Retina (tissue), 1 donor: ENCODE results near the gene TSPAN32.

Source experiments
- DNase-seq: peaks from one replicate; pipeline ENCODE4 v3.0.0-alpha.2; 2016

TSPAN32 gene

DNA sequence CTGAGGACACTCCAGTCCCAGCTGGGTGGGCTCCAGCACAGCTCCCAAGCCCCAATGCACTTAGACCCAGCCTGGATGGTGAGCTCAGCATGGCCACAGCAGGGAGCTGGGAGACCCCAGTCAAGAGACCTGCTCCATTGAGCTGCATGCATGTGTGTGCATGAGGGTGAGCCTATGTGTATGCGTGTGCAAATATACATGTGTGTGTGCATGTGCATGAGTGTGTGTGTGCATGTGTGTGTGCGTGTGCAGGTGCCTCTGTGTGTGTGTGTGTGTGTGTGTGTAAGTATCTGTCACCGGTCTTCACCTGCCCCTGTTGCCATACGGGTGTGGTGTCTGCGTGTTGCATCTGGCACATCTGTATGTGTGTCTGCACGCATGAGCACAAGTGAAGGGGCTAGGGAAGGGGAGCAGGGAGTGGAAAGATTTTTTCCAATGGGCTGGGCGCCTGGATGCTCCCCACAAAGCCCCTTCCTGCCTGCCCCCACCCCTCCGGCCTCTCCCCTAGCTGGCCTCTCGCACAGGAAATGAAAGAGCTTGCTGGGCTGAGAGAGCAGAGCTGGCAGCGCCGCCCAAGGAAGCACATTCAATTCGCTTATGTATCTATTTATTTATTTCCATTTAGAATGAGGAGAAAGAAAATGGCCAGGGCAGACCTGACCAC is 4.1 kb downstream of the TSPAN32 start:
- no peak for DNase-seq

DNA sequence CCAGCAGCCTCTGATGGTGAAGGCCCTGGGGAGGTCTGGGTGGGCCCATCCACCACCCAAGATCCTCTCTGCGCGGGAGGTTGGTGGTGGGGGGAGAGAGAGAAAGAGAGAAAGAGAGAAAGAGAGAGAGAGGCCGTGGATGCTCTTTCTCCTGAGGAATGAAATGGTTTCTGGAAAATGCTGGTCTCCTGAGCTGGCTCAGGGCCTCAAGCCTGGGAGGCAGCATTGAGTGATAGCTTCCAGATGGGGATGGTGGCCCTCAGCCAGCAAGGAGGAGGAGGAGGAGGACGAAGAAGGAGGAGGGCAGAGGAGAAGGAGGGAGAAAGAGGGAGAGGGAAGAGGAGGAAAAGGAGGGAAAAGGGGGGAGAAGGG is 4.6 kb downstream of the TSPAN32 start:
- DNase-seq, result no peak

DNA sequence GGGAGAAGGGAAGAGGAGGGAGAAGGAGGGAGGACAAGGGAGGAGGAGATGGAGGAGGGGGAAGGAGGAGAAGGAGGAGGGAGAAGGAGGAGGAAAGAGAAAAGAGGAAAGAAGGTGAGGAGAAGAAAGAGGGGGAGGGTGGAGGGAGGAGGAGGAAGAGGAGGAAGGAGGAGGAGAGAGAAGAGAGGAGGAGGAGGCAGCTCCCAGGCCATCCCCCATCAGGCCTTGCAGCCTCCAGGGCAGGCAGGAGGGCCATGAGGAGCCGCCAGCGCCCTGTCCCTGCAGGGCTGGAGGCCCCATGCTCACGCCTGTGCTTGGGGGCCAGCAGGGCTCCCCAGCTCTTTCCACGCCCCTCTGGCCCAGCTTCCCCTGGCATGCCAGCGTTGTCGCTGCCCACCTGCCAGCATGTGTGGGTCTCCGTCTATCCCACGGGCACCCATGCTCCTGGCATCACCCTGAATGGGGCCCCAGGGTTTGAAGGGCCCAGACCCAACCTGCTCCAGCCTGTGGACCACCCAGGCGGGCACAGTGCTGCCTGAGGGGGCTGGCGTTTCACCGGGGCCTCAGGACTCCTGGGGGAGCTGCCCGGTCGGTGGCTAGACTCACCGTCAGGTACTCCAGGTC is 5.2 kb downstream of the TSPAN32 start:
- DNase-seq, result no peak

DNA sequence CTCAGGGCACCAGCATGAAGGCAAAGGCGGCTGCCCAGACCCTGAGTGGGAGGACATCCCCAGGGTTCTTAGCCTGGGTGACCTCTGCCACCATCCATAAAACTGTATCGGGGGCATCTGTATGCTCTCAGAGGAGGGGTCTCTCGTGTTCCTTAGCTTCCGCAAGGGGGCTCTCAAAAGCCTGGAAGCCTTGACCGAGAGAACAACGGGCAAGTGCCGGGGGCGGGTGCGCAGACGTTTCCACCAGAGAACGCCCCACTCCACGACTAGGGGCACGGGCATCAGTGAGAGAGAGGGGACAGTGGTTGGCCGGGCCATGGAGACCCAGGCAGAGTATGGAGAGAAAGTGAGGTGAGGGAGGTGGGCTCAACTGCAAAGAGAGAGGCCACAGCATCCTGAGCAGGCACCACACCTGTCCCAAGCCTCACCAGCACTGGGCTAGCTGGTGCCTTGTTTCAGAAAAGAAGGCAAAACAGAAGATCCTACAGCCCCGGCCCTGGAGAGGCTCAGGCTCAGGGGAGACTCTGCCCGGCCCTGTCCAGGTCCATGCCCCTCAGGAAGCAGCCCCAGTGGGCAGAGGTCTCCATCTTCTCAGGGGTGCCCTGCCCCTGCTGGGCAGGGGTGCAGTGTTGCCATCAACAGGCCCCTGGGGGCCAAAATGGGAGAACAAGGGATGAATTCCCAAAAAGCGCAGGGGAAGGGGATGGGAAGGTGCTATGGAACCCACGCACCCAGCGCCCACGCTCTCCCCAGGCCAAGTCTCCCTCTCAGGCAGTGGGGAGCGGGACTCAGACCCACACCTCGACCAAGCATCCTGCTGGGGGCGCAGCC is 5.9 kb downstream of the TSPAN32 start:
- no peak for DNase-seq

DNA sequence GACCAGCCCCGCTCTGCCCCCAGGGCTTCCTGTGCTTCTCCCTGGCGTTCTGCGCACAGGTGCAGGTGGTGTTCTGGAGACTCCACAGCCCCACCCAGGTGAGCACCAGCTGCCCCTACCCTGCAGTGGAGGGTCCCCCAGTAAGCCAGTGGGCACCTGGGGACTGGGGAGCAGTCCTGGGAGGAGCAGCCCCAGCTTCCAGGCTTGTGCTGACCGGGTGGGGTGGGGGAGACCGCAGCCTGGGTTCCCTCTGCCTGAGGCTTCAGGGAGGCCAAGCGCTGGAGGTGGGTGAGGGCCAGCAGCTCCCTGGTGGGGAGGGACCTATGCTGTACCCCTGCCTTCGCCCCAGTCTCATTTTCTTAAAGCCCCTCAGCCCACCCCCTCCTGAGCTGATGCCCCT is 6.9 kb downstream of the TSPAN32 start:
- DNase-seq, result no peak

DNA sequence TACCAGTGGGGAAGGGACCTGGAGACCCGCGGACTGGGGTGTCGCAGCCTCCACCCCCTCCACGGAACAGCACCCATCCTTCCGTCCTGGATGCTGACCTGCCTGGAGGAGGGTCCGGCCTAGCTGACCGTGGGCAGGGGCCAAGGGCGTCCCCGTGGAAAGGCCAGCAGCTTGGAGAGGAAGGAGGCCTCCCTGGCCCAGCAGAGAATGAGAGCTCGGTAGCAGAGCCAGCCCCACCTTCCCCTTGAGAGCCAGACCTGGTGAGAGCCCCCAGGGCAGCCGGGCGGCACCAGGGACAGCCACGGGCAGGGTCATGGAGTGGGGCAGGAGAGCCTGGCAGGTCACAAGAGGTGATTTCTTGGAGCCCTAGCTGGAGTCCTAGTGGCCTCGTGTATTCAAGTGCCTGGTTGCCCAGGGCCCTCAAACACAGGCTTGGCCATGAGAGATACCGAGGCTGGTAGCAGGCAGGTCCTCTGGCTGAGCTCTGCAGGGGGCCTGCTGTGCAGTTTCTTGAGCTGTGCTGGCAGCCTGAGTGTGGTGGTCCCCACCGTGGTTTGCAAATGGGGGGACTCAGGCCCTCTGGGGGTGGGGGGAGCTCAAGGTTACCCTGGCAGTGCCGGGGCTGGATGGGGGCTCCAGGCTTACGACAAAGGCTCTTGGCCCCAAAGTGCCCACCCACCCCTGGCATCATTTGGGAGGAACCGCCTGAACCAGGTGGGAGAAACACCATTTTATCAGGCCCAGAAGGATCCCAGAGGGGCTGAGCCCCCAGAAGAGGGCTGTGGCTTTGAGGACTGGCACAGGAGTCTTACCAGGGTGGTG is 7.6 kb downstream of the TSPAN32 start:
- DNase-seq, result no peak

DNA sequence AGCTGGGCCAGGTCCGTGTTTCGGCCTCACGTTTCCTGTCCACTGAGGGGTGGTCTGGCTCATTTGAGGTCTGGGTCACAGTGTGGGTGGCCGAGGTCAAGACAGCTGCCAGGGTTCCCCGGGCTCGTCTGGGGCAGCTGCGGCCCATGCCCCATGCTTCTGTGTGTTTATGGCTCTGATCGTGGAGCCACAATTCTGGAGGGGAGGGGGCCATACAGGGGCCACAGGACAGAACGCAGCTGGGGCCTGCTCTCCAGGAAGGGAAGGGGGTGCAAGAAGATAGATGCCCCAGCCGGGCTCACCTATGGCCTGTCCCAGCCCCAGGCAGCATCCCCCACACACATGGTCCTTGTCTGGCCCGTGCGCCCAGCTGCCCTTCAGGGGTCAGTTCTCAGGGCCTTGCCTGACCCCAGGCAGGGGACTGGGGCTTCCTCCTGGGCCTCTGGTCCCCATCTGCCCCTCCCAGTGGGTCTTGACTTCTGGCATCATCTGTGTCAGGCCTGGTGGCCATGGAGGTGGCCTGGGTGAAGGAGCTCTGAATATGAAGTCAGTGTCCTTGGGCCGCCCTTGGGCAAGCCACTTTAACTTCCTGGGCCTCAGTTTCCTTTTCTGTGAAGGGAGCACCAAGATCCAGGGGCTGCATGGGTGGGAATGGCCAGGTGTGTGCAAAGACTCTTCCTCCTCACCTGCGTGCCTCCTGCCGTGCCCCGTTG is 8.4 kb downstream of the TSPAN32 start:
- no peak for DNase-seq

DNA sequence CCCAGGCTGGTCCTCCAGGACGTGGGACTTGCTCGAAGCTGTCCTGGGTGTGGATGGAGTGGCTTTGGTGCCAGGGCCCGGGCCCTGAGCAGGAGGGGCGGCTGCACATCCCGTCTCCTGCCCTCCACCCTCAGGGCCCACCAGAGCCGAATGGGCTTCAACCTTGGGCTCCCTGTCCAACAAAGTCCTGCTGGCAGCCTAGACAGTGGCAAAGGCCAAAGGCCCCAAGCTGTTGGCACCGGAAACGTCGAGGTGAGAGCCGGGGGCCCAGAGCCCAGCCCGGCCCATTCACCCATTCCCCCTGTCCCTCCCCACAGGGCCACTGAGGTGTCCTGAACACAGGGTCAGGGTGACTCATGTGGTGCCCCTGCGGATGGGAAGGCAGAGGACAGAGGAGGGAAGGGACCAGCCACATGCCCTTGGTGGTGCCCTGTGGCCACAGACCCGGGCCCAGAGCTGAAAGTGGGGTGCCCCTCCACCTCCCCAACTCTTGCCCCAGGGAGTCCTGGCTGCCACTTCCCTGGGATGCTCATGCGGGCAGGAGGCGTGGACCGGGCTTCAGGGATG is 9.1 kb downstream of the TSPAN32 start:
- DNase-seq, result no peak

DNA sequence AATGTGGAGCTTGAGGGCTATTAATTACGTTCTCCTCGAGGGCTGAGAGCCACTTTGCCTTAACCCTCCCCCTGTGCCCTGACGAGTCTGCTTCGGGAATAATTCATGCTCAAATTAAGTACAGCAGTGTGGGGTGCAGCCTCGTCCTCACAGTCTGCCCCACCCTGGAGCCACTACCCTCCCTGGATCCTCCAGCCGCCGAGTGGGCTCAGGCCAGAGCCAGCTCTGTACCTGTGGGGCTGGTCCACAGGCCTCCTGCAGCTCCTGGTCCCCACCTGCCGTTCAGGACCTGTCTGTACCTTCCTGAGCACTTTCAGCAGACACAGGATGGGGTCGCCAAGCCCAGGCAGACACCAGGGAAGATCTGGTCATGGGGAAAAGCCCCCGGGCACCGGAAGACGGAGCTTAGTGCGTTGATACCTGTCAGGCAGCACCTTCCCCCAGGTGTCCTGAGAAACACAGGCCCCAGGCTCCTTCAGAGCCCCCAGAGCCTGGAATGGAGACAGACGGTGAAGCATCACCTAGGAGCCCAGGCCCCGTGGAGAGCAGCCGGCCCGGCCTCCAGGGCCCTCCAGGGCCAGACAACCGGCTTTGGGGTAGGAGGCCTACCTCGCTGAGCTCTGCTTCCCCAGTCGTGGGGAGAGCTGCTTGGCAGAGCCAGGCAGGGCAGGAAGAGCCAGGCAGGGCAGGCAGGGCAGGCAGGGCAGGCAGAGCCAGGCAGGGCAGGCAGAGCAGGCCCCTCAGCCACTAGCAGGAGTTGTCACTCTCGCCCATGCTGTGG is 9.7 kb downstream of the TSPAN32 start:
- no peak for DNase-seq

DNA sequence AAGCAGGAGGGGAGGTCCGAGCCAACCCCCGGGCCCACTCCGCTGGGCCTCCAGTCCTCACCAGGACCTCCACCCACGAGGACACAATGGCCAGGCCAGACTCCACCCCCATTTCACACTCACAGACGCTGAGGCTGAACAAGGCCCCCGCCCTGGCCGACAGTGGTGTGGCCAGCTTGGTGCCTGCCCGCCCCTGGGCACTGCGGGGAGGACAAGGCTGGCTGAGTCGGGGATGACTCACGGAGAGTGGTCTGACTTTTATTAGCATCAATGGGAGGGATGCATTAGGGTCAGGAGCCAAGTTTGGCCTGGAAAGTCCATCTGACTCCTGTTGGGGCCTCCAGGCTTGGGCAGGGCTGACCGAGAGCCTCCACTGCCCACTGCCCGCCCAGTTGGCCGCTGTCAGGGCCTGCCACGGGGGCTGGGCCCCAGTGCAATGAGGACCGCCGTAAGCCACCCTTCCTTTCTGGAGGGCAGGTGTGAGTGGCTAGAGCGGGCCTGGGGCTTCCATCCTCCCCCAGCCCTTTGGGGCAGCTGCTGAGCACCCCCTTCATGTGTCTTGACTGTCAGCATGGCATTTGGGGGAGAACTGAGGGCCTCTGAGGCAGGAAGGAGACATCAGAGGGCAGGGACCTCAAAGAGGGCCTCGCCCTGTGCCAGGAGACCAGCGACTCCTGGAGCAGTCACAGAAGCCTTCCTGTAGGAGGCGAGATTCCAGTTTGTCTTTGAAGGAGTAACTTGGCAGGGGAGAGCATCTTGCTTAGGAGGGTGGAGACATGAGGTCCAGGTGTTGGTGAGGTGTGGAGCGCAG is 10.6 kb downstream of the TSPAN32 start:
- DNase-seq, result no peak

DNA sequence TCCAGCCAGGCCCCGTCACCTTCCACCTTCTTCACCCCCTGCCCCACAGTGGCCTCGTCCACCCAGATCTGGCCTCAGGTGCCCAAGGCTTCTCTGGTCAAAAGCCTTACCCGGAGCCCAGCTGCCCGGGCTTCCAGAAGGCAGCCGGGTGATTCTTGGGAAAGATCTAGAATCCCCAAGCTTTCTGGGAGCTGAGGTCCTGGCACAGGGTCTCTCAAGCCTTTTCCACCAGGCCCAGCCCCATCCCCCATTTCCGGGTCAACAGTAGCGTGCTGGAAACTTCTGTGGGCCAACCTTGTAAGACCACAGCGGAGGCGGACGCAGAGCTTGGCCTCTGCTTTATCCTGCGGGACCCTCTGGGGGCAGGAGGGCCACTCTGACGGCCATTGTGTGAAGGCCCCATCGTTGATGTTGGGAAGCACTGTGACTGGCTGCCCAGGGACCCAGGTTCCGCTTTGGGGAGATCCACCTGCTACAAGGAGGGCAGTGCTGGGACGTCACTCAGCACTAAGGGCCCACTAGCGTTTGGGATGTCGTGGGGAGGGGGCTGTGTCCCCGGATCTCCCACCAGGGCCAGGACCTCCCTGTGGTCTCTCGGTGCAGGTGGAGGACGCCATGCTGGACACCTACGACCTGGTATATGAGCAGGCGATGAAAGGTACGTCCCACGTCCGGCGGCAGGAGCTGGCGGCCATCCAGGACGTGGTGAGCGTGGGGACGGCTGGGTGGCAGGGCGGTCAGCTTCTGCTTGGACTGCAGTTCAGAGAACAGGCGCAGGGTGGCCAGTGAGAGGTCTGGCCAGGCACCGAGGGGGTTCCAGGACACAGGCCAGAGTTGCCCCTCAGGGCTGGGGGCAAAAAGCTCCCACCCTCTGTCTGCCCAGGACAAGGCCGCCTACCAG is 11.5 kb downstream of the TSPAN32 start:
- DNase-seq, result no peak

DNA sequence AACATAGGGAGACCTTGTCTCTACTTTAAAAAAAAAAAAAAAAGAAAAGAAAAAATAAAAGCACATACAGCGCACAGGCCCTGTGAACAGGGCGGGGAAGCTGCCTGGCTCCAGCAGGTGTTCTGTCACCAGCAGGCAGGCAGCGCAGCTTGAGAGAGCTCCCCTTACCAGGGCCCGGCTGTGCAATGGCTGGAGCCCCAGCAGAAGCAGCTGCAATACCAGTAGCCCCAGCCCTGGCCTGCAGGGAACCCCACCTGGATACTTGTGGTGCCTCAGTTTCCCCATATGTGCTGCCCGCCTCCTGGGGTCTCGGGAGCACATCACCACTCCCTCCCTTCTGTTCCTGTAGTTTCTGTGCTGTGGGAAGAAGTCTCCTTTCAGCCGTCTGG is 12.3 kb downstream of the TSPAN32 start:
- DNase-seq, result no peak

DNA sequence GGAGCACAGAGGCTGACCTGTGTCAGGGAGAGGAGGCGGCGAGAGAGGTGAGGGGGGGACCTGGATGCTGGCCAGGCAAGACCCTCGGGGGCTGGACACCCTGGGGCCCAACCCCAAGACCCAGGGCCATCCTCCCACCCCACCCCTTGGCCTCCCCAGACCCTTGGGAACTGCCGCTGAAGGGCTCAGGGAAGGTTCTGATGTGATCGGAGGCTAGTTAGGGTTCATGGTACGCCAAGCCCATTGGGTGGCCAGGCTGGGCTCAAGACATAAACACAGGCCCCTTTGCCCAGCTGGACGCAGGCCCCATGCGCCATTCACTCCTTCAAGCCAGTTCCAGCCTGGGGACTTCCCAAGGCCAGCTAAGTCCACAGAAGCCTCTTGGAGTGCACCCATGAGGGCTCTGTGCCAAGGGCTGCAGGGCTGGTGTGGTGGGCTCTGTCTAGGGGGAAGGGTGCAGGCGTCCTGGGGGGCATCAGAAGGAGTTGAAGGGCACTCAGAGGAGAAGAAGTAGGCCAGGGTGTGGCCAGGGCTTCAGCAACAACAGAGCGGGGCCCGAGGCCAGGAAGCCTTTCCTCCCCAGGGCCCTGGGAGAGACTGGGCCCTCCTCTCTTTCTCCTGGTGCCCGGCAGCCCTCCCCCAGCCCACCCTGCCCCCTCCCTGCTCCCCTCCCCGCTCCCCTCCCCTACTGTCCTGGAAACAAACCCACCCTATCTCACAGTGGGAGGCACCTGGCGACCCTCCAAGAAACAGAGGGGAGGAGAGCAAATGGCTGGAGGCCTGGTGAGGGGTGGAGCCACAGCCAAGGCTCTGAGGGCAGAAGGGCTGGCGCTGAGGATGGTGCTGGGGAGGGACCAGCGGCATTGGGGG is 12.9 kb downstream of the TSPAN32 start:
- peak; percentile 41 for DNase-seq

DNA sequence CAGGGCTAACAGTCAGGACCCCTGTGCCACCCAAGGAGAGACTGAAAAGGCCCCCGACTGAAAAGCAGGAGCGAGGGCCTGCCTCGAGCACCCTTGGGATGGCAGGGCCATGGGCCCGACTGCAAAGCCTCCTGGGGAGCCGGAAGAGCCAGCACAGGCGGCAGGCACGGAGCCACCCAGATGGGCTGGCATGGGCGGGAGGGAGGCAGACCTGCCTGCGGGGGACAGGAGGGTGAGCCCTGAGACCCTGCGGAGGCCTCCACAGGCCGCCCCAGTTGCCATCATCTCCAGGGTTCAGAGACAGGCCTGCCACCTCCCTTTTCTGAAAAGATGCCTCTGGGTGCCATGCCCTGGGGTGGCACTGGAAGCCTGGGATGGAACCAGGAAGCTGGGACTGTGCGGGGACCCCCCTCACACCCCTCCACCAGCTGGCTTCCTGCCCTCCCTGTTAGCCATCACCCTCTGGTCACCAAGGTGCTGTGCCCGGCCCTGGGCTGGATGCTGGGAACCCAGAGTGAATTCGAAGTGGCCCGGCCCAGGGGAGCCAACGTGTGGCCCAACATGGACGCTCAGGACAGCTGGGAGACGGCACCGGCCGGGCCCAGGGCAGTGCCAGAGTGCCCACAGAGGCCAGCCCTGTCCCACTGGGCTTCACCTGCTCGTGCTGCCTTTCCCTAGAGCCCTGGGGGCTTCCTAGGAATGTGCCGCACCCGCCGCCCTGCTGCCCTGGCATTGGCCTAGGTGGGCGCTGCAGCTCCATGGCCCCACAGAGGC is 13.8 kb downstream of the TSPAN32 start:
- DNase-seq, result no peak

DNA sequence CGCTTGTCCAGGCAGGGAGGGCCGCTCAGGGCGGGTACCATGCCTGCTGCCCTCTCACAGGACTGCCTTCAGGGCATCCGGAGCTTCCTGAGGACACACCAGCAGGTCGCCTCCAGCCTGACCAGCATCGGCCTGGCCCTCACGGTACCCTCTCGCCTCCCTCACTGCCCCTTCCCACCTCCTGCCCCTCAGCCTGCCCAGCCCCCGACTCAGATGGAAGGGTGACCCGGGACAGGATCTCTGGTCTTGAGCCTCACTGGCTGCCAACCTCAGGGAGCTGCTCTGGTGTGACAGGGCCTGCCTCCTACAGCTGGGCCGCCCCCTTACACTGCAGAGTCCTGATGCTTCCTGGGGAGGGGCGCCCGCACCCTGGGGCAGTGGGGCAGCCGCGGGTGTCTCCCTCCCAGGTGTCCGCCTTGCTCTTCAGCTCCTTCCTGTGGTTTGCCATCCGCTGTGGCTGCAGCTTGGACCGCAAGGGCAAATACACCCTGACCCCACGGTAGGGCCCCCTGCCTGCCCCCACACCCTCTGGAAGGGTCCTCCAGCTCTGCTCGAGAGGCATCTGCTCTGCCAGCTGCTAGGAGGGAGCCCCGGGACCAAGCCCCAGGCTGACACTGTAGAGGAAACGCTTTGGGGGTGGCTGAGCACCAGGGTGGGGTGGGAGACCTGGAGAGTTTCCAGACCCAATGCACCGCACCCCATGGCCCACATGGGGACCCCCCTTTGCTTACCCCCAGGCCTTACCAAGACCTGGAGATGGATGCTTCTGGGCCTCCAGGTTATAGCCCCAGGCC is 14.6 kb downstream of the TSPAN32 start:
- no peak for DNase-seq

DNA sequence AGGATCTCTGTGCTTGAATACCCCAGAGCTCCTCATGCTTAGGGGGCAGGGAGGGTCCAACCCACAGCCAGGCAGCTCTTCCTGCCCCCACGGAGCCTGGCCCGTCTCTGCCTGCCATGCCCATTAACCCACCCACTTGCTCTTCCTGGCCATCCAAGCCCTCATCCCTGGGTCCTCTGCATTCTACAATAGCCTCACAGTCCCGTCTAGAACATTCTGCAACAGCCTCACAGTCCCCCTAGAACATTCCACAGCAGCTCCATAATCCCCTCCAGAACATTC is 15.1 kb downstream of the TSPAN32 start:
- DNase-seq, result no peak
